CD8-positive, alpha-beta memory T cell (primary cell): ENCODE measurements around the gene TECPR1. TPM values are rescaled to one million over a fixed set of nuclear protein-coding genes. Genes with fewer than 3 reads are reported as not detected.

ENCODE experiments used
- CTCF ChIA-PET: fragments of 350-600 bp; sonication (Branson Sonifier 250); formaldehyde crosslinking; loops from one replicate; lab custom pipeline; 2021; ENCODE audit warnings: antibody characterized with exemption; lab: Charles Lee
- POLR2A ChIA-PET: fragments of 350-600 bp; sonication (Branson Sonifier 250); formaldehyde crosslinking; loops from one replicate; lab custom pipeline; 2021; ENCODE audit warnings: antibody characterized with exemption; lab: Charles Lee
- DNase-seq, 5 donors: peaks; one replicate each; pipeline versions ENCODE4 v3.0.0 to v3.0.0-alpha.2; 2020 to 2022; ENCODE audit warnings: mixed read lengths in 1 of 5
- H3K27ac ChIP-seq: one replicate; pipeline ENCODE4 v1.7.0; 2013; ENCODE audit warnings: low read depth, mild to moderate bottlenecking, low read length, moderate library complexity
- H3K27me3 ChIP-seq: 2 replicates; pipeline ENCODE4 v1.7.0; 2013; ENCODE audit warnings: low read length, mild to moderate bottlenecking; ENCODE audit not compliant: insufficient read depth, poor library complexity, severe bottlenecking
- H3K36me3 ChIP-seq: 2 replicates; pipeline ENCODE4 v1.7.0; 2013; ENCODE audit warnings: mild to moderate bottlenecking, low read length, moderate library complexity; ENCODE audit not compliant: insufficient read depth
- H3K4me1 ChIP-seq: 2 replicates; pipeline ENCODE4 v1.7.0; 2013; ENCODE audit warnings: mild to moderate bottlenecking, low read length, moderate library complexity; ENCODE audit not compliant: insufficient read depth
- H3K4me3 ChIP-seq: 2 replicates; pipeline ENCODE4 v1.7.0; 2013; ENCODE audit warnings: mild to moderate bottlenecking, low read length
- H3K9me3 ChIP-seq: 2 replicates; pipeline ENCODE4 v1.7.0; 2013; ENCODE audit warnings: mild to moderate bottlenecking, low read length
- H3K27ac Mint-ChIP-seq, 8 donors: one replicate each; pipeline ENCODE4 v1.8.0; 2020 to 2021; ENCODE audit warnings: mixed read lengths in 8 of 8, mild to moderate bottlenecking in 6 of 8, inconsistent platforms in 3 of 8, moderate library complexity in 3 of 8
- H3K27me3 Mint-ChIP-seq, 2 donors: one replicate each; pipeline ENCODE4 v1.8.0; 2020 to 2021; ENCODE audit warnings: mixed read lengths in 2 of 2, mild to moderate bottlenecking in 1 of 2, moderate library complexity in 1 of 2
- H3K36me3 Mint-ChIP-seq, 3 donors: one replicate each; pipeline ENCODE4 v1.8.0; 2020 to 2021; ENCODE audit warnings: mixed read lengths in 3 of 3, inconsistent platforms in 1 of 3, mild to moderate bottlenecking in 1 of 3
- H3K4me1 Mint-ChIP-seq, 3 donors: one replicate each; pipeline ENCODE4 v1.8.0; 2020 to 2021; ENCODE audit warnings: mixed read lengths in 3 of 3, inconsistent platforms in 1 of 3, mild to moderate bottlenecking in 1 of 3
- H3K4me3 Mint-ChIP-seq, 7 donors: one replicate each; pipeline ENCODE4 v1.8.0; 2020 to 2021; ENCODE audit warnings: mixed read lengths in 7 of 7, mild to moderate bottlenecking in 6 of 7, moderate library complexity in 4 of 7, inconsistent platforms in 2 of 7
- H3K9me3 Mint-ChIP-seq, 5 donors: one replicate each; pipeline ENCODE4 v1.8.0; 2020 to 2022; ENCODE audit warnings: mixed read lengths in 5 of 5, mild to moderate bottlenecking in 3 of 5, moderate library complexity in 2 of 5, inconsistent platforms in 1 of 5
- polyA plus RNA-seq: library from polyadenylated mRNA; unstranded; fragments of 300-500 nt; fragmentation: Illumina TruSeq; gene quantifications from one replicate; pipeline ENCODE4 v1.2.3, GENCODE V29; 2021
- total RNA-seq, 2 experiments: library from RNA; stranded (reverse); gene quantifications; one replicate each; pipeline ENCODE4 v1.2.3, GENCODE V29; 2021

TECPR1 gene
- total and polyA plus RNA-seq, 3 experiments from 2014 or later: 22.7 to 34.2 (median 33.7) TPM

GRCh38 chr7:98293746-98294145 is 41.7 kb upstream of the TECPR1 start:
- H3K9me3 ChIP-seq: no peaks in the 10 kb centered on the region
- no peak for DNase-seq
- no peak overlapping the region for H3K27ac ChIP-seq
- H3K4me1 Mint-ChIP-seq: peaks cover 0 to 5% (median 0%) of the 10 kb centered on the region in 3 donors
- H3K9me3 Mint-ChIP-seq: no peaks in the 10 kb centered on the region
- H3K36me3 Mint-ChIP-seq: peaks cover 0 to 32% (median 3%) of the 10 kb centered on the region in 3 donors
- no peaks in the 10 kb centered on the region for H3K27me3 Mint-ChIP-seq
- CTCF ChIA-PET: no interaction called here
- H3K36me3 ChIP-seq: no peaks in the 10 kb centered on the region
- H3K27me3 ChIP-seq: no peaks in the 10 kb centered on the region
- POLR2A ChIA-PET: no interaction called here
- no peak overlapping the region for H3K27ac Mint-ChIP-seq
- no peak overlapping the region for H3K4me3 Mint-ChIP-seq
- H3K4me1 ChIP-seq: no peaks in the 10 kb centered on the region
- no peak overlapping the region for H3K4me3 ChIP-seq

DNA sequence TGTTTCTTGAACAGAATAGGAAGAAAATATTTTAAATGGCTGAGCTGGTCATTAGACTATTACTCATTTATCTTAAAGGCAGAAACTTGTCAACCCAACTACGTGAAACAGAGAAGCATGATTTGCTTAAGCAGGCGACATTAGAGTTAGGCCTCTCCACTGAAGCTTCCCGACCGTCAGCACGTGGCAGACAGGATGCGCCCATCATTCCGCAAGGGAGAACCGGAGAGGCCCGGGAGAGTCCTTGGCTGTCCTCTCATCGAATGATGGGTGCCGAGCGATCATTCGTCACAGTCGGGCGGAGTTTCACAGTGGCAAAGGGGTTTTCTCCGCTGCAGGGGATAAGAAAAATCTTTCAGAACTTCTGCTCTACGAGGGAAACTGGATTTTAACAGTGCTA is 41.2 kb upstream of the TECPR1 start:
- no peaks in the 10 kb centered on the region for H3K27me3 Mint-ChIP-seq

GRCh38 chr7:98291717-98292116 is 39.7 kb upstream of the TECPR1 start:
- POLR2A ChIA-PET: no interaction called here
- H3K27ac Mint-ChIP-seq: no peak overlapping the region
- no peak for DNase-seq
- H3K27me3 ChIP-seq: no peaks in the 10 kb centered on the region
- H3K4me3 ChIP-seq: no peak overlapping the region
- H3K36me3 Mint-ChIP-seq: peaks cover 0 to 37% (median 3%) of the 10 kb centered on the region in 3 donors
- no peaks in the 10 kb centered on the region for H3K4me1 ChIP-seq
- H3K9me3 ChIP-seq: no peaks in the 10 kb centered on the region
- CTCF ChIA-PET: no interaction called here
- H3K4me1 Mint-ChIP-seq: peaks cover 1 to 8% (median 4%) of the 10 kb centered on the region in 3 donors
- no peak overlapping the region for H3K27ac ChIP-seq
- no peaks in the 10 kb centered on the region for H3K36me3 ChIP-seq
- H3K9me3 Mint-ChIP-seq: no peaks in the 10 kb centered on the region
- no peaks in the 10 kb centered on the region for H3K27me3 Mint-ChIP-seq
- no peak overlapping the region for H3K4me3 Mint-ChIP-seq

More for the DNA sequence above, 41.2 kb upstream of the TECPR1 start:
- no peak for DNase-seq
- no peak overlapping the region for H3K4me3 ChIP-seq
- POLR2A ChIA-PET: no interaction called here
- no peak overlapping the region for H3K27ac Mint-ChIP-seq
- no peaks in the 10 kb centered on the region for H3K9me3 ChIP-seq
- no peaks in the 10 kb centered on the region for H3K9me3 Mint-ChIP-seq
- no peaks in the 10 kb centered on the region for H3K4me1 ChIP-seq
- no peaks in the 10 kb centered on the region for H3K36me3 ChIP-seq
- peaks cover 0 to 37% (median 3%) of the 10 kb centered on the region in 3 donors for H3K36me3 Mint-ChIP-seq
- CTCF ChIA-PET: no interaction called here
- H3K4me1 Mint-ChIP-seq: peaks cover 1 to 8% (median 4%) of the 10 kb centered on the region in 3 donors
- no peak overlapping the region for H3K4me3 Mint-ChIP-seq
- no peaks in the 10 kb centered on the region for H3K27me3 ChIP-seq
- no peak overlapping the region for H3K27ac ChIP-seq

DNA sequence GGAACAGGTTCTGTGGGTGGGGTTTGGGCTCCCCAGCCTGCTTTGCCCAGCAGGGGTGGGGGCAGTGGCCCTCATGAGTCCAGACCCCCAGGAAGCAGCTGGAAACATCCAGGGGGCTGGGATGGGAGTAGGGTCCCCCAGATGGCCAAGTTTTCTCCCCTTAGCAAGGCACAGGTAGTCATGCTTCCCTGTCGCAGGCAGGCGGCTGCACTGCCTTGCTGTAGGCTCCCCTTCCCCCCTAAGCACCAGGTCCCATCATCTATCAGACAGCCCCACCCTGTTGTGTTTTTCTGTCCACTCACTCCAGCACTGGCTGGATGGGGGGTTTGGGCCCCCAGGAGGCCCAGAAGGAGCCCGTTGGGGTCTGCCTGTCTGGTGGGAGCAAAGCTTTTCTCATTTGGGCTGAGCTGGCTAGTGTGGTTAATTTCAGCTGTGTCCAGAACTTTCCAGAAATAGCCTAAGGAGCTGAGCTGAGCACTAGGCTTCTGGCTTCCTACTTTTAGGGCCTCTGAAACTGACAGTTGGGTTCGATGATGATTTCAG is 37.4 kb upstream of the TECPR1 start:
- H3K27me3 Mint-ChIP-seq: no peaks in the 10 kb centered on the region
- ChIA-PET CTCF (no interaction called here), POLR2A (no interaction called here)
- no peak overlapping the region for H3K4me3 Mint-ChIP-seq
- peaks cover 7 to 24% (median 10%) of the 10 kb centered on the region in 3 donors for H3K4me1 Mint-ChIP-seq
- no peak overlapping the region for H3K4me3 ChIP-seq
- H3K27ac Mint-ChIP-seq: no peak overlapping the region
- H3K36me3 Mint-ChIP-seq: peaks cover 0 to 37% (median 3%) of the 10 kb centered on the region in 3 donors
- H3K9me3 Mint-ChIP-seq: no peaks in the 10 kb centered on the region
- H3K36me3 ChIP-seq: no peaks in the 10 kb centered on the region
- H3K27me3 ChIP-seq: no peaks in the 10 kb centered on the region
- peaks cover 8% of the 10 kb centered on the region for H3K4me1 ChIP-seq
- DNase-seq: no peak
- H3K27ac ChIP-seq: no peak overlapping the region
- no peaks in the 10 kb centered on the region for H3K9me3 ChIP-seq

DNA sequence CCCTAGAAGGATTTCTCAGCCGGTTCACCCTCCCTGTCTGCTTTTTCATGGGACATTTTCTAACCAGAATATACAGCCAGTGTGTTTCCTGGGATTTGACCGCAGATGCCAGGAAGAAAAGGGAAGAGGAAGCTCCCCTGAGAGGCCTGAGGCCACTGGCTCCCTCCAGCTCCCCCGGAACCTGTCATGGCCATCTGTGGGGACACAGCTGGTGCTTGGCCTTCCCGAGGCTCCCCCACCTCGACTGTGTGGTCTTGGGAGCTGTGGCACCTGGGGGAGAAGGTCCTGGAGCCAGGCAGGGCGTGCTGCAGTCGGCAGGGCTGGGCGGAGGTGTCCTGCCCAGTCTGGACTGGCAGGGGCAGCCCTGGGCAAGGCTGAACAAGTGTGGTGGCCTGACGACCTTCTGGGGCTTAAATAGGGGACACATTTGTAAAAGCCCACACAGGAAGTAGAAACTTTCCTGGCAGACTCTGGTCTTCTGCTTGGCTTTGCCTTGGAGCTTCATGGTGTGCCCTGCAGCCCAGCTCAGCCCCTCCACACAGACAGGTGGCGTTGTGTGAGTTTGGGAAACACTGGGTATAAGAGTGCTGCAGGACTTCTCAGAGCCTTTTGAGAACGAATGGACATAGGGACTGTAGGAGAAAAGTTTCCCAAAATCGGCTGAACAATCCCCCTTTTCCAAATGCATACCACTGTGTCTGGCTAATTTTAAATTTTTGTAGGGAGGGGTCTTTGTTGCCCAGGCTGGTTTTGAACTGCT is 36.2 kb upstream of the TECPR1 start:
- no peaks in the 10 kb centered on the region for H3K36me3 ChIP-seq
- H3K27ac Mint-ChIP-seq: peak overlapping the region in 4 of 8 donors; percentile 23 to 72 (median 28)
- H3K27me3 ChIP-seq: no peaks in the 10 kb centered on the region
- no peak overlapping the region for H3K27ac ChIP-seq
- no peaks in the 10 kb centered on the region for H3K9me3 ChIP-seq
- no peaks in the 10 kb centered on the region for H3K9me3 Mint-ChIP-seq
- peaks cover 15 to 35% (median 16%) of the 10 kb centered on the region in 3 donors for H3K4me1 Mint-ChIP-seq
- ChIA-PET CTCF (no interaction called here), POLR2A (no interaction called here)
- H3K4me3 ChIP-seq: no peak overlapping the region
- DNase-seq: no peak
- H3K36me3 Mint-ChIP-seq: peaks cover 0 to 34% (median 3%) of the 10 kb centered on the region in 3 donors
- H3K27me3 Mint-ChIP-seq: no peaks in the 10 kb centered on the region
- H3K4me1 ChIP-seq: peaks cover 20% of the 10 kb centered on the region
- peak overlapping the region in 1 of 7 donors; percentile 23 for H3K4me3 Mint-ChIP-seq

DNA sequence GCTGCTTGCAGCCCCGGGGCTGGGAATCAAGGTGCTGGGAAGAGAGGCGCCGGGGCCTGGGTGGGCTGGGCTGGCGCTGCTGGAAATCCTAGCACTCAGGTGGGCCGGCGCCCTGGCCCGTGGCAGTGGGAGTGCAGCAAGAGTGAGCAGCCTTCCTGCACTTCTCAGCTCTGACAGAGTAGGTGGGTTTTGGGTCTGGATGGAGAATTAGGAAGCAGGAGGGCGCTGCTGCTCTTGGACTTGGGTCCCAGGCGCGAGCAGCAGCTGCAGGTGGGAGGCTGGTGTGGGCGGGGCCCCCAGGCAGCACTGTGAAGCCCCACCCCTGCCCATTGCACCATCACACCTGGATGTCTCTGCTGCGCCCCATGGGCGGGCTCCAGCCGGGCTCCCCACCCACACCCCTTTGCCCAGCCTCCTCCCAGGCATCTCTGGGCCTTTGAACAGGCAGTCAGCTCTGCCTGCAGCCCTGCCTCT is 35.5 kb upstream of the TECPR1 start:
- POLR2A ChIA-PET: no interaction called here
- H3K36me3 Mint-ChIP-seq: peaks cover 0 to 32% (median 0%) of the 10 kb centered on the region in 3 donors
- no peaks in the 10 kb centered on the region for H3K9me3 Mint-ChIP-seq
- Histone ChIP-seq H3K27ac (no peak overlapping the region), H3K27me3 (no peaks in the 10 kb centered on the region), H3K9me3 (no peaks in the 10 kb centered on the region), H3K4me3 (no peak overlapping the region), H3K4me1 (peaks cover 27% of the 10 kb centered on the region), H3K36me3 (no peaks in the 10 kb centered on the region)
- DNase-seq: no peak
- H3K27me3 Mint-ChIP-seq: peaks cover 0 to 1% of the 10 kb centered on the region in 2 donors
- peaks cover 22 to 42% (median 23%) of the 10 kb centered on the region in 3 donors for H3K4me1 Mint-ChIP-seq
- no peak overlapping the region for H3K27ac Mint-ChIP-seq
- no peak overlapping the region for H3K4me3 Mint-ChIP-seq
- CTCF ChIA-PET: no interaction called here

DNA sequence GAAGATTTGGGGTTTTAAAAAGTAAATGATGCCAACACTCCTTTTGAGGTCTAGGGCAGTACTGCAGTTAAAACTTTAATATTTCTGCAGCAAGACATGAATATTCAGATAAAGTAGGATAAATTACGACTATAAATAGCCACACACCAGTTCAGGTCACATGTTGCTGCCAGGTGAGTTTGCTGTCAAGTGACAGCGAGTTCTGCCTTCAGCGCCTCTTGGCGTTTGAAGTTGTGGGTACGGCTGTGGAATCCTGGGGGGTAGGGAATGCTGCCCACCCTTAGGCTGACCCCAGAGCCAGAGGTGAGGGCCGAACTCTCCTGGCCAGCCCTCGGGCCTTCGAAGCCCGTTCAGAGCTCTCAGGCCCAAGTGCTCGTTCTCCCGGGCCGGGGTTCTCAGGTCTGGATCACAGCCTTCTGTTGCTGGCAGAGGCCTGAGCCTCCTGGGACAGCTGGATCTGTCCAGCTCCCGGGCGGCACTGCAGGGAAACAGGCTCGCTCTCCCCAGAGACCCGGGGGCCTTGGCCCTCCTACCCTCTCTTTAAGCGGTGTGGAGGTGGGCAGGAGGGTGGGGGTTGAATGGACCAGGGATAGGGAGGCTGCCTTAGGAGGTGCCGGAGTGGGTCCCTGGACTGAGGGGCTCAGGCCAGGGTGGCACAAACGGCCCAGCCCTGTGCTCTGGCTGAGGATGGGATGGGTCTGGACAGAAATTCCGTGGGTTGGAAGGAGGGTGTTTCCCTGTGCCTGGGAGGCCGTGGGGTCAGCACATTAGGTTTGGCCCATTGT is 34.9 kb upstream of the TECPR1 start:
- Histone ChIP-seq H3K27me3 (no peaks in the 10 kb centered on the region), H3K4me3 (no peak overlapping the region), H3K4me1 (peaks cover 32% of the 10 kb centered on the region), H3K9me3 (no peaks in the 10 kb centered on the region), H3K27ac (no peak overlapping the region), H3K36me3 (no peaks in the 10 kb centered on the region)
- no peak overlapping the region for H3K4me3 Mint-ChIP-seq
- ChIA-PET CTCF (no interaction called here), POLR2A (no interaction called here)
- H3K27me3 Mint-ChIP-seq: peaks cover 0 to 1% of the 10 kb centered on the region in 2 donors
- peaks cover 0 to 27% (median 0%) of the 10 kb centered on the region in 3 donors for H3K36me3 Mint-ChIP-seq
- H3K27ac Mint-ChIP-seq: peak overlapping the region in 2 of 8 donors; percentile 57 to 58
- no peaks in the 10 kb centered on the region for H3K9me3 Mint-ChIP-seq
- peaks cover 26 to 48% (median 26%) of the 10 kb centered on the region in 3 donors for H3K4me1 Mint-ChIP-seq
- no peak for DNase-seq
